ENCODE data around the gene PAX3.

PAX3 gene

DNA sequence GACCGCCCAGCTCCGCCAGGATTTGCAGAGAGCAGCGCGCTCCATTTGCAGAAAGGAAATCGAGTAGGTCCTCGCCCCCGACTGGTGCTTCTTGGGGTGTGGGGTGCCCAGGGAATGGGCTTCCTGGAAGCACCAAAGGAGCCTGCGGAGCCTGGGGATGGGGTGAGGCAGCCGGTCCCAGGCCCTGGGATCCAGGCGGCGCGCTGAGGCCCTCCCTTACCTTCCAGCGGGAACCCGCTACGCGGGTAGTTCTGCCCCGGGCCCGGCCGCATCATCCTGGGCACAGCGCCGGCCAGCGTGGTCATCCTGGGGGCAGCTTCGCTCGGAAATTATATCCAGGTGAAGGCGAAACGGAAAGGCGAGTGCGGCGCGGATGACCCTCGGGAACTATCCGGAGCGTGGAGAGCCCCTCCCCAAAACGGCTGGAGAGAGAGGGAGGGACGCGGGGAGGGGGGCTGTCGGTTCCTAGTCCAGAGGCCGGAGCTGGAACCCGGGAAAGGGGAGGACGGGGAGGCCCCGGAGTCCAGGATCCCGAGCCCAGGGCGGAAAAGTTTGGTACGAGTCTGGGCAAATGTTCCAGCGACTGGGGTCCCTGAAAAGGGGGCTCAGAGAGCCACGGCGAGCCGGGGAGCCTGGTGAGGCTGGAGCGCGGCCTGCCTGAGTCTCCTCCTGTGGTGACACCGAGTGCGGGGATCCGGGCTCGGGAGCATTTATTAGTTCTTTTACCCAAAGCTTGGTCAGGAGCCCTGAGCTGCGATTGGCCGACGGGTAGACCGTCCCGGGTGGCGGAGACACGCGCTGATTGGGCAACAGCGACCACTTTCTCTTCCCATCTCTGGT, at the start of gene PAX3:
Gene PAX3 (minus strand): TSS at position 688 of the 840 bp plus-strand sequence. CDS start 383 bp downstream, at position 305.
- DNase-seq = no peak

DNA sequence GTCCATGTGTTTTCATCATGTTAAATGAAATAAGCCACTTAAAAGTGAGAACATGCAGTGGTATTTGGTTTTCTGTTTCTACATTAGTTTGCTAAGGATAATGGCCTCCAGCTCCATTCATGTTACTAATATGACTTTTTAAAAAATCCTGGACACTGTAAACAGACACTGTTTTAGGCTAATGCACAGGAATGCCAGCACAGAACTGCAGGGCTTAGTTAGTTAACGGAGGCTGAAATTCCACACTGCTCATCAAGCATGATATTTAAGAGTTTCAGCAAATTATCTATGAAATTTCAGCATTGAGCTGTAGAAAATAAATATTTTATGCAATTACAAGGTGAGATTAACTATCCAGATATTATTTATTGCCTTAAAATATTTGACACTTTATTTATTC, 42.5 kb upstream of the PAX3 start:
- no peak for DNase-seq

DNA sequence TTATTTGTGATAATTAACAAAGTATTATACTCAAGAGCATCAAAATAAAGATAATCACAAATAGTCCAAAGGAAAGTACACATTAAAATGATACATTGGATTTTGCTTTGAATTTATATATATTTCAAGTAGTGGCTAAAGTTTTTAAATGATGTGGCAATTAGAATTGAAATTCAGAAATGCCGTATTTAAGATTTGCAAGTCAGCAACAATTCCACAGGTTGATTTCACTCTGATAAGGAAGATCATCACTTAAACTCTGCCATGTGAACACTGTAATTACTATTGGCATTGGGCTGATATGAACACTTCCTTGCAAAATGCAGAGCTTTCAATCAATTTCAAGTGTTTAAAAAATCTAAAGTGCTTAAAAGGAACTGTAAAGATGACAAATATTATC, 39.6 kb upstream of the PAX3 start:
- no peak for DNase-seq

DNA sequence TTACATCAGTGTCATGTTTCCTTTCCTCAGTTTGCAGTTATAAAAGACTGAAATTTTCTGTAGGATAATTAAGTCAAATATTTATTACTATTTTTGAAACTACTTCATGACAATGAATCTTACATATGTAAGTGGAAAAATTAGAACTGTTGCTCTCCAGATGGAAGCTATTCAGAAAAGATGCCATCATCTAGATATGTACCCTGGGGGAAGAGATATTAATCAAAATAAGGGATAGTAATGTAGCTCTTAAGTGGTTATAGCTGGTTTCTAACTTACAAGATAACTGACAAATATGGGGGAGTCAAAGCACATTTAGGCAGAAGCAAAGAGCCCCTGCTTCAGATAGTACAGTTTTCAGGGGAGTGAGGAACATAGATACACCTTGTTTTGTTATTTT, 38.1 kb upstream of the PAX3 start:
- DNase-seq = no peak

DNA sequence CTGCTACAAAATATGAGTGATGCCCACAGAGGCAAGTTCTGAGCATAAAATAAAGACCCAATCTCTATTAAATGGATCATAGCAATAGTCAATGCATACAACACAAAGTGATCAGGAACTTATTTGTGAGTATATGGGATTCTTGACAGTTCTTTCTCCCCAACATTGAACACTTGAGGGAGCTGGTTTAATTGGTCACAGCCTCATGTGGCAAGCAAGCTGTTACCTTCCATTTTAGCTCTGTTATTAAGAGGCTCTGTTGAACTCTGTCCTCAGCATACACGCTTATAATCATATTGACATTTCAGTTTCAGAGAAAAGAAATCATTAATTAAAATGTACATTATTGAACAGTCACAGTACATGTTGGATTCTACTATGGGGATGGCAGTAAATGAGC, 37.6 kb upstream of the PAX3 start:
- no peak for DNase-seq

DNA sequence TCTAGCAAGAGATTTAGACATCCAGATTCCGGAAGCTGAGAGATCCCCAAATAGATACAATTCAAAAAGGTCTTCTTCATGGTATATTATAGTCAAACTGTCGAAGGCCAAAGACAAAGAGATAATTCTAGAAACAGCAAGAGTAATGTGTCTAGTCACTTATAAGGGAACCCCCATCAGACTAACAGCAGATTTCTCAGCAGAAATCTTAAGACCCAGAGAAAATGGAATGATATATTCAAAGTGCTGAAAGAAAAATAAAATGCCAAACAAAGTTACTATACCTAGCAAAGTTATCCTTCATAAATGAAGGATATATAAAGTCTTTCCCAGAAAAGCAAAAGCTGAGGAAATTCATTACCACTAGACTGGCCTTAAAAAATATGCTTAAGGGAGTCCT, 36.1 kb upstream of the PAX3 start:
- DNase-seq = no peak

DNA sequence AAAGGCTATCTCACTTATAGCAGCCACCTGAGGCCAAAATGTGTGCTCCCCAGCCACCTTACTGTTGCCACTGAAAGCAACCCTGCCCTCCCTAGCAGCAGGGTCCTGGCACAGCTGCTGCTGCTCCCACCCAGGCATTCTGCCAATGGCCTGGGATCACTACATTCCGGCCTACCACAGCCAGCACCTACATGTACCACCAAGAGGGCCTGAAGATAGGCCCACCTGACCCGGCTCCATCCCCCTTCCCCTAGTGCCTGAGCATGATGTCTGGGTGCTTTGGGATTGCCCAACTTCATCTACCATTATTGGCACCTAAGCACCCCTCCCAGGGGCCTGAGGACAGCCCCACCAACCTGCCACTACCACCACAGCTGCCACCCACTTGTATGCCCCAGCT, 34.6 kb upstream of the PAX3 start:
- no peak for DNase-seq

DNA sequence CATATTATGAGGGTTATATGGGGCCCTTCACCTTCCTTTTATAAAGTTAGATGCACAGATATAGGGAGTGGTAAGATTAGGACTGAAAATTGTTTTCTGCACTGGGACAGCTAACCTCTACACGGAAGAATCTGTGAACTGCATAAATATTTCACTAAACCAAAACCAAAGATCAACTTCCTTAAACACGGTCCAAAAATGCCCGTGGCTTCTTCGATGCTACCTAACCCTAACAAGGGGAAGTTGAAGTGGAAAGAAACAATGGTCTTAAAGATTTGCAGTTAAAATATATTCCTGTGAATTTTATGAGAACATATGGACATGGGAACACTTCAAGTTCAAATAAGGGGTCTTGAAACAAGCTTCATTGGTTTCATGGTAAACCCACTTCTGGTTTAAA, 33.3 kb upstream of the PAX3 start:
- DNase-seq = no peak

DNA sequence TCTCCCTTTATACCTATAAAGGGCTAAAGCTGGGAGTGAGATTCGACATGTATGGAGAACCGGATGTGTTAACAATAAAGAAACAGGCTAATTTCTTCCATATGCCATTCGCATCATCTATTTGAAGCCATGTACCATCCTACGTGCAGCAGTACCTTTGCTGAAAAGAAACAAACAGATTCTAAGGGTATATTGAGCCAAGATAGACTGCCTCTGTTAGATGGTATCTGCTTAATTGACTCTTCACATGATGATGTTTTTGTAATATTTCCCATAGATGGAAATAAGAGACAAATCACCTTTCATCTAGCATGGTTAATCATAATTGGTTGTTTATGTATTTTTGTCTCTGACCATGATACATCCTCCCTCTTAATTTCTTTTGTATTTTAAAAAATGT, 32.1 kb upstream of the PAX3 start:
- DNase-seq = no peak

DNA sequence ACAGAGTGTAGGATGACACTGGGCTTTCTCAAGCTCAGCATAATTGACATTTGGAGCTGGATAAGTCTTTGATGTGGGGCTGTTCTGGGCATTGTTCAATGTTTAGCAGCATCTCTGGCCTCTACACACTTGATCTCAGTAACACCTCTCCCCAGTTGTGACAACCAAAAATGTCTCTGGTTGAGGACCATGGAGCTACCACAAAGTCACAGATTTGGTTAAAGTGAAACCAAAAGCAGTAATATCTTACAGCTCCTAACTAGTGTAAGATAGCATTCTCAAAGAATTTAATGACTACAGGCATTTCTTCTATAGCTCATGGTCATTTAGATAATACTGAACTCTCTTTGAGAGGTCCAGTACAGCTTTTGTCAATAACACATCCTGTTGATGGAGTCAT, 23.4 kb upstream of the PAX3 start:
- DNase-seq = no peak

DNA sequence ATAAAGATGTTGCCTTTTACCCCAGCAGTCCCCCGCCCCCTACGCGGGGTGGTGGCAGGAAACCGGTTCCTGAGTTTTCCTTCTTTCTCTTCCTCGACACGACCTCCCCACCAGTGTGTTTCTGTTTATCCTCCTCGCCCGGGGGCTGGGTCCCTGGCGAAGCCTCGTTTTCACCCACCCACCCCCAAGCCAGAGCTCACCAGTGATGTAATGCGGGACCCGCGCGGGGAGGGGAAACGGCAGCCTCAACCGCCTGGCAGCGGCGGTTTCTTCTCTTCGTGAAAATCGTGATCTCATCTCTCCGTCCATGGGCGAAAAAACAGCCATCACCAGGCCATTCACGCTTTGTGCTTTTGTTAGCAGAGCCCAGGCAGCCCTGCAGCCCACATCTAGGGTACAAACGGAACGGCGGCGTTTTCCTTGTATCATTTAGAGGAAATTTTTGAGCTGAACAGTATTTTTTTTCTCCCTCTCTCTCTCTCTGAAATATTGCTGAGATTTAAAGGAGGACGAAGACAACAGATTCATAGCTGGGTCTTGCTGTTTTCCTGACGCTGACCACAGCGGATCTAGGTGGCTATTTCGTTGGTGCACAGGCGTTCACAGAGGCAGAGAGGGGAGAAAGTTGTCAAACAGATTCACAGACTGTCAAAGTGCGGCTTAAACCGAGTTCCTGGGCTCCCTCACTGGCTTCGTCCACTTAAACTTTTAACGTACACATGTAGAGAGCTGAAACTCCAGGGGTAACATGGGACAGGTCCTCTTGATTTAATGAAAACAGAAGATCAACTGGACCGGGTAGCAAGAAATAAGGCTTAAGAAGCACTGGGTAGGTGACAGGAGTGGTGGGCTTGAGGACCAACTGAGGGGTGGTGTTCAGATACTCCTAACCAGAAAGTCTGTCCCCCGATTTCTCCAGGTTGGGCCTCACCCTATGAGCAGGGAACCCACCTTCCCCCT, 21.9 kb upstream of the PAX3 start:
- peak; percentile 56 for DNase-seq

DNA sequence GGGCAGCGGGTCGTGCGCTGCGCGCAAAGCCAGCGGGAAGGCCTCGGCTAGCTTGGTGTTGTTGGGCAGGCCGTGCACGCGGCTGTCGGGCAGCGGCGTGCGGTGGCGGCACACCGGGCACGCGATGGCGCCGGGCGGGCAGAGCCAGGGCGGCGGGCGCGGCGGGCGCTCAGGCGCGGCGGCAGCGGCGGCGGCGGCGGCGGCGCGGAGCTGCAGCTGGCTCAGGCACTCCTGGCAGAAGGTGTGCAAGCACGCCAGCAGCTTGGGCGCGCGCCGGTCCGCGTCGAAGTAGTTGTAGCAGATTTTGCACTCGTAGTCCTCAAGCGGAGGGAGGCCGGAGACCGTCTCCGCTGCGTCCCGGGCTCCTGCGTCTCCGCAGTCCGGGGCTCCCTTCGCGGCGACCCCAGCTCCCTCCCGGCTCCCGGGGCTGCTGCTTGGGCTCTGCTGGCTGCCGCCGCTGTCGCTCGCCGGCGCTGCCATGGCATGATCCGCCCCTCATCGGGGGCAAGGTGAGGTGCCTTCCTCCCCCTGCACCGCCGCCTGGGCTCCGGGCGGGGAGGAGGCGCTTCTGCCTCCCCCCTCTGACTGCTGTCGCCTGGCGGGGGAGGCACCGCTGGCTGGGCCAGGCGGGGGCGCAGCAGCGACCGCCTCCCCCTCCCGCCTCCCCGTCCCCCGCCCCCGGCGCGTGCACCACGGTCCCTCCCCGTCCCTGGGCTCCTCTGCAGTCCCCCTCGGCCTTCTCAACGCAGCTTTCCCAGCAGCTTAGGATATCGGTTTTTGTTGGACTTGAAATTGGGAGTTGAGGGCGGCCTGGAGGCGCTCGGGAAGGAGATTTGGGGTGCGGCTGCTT, 21.0 kb upstream of the PAX3 start:
- peak; percentile 56 for DNase-seq

DNA sequence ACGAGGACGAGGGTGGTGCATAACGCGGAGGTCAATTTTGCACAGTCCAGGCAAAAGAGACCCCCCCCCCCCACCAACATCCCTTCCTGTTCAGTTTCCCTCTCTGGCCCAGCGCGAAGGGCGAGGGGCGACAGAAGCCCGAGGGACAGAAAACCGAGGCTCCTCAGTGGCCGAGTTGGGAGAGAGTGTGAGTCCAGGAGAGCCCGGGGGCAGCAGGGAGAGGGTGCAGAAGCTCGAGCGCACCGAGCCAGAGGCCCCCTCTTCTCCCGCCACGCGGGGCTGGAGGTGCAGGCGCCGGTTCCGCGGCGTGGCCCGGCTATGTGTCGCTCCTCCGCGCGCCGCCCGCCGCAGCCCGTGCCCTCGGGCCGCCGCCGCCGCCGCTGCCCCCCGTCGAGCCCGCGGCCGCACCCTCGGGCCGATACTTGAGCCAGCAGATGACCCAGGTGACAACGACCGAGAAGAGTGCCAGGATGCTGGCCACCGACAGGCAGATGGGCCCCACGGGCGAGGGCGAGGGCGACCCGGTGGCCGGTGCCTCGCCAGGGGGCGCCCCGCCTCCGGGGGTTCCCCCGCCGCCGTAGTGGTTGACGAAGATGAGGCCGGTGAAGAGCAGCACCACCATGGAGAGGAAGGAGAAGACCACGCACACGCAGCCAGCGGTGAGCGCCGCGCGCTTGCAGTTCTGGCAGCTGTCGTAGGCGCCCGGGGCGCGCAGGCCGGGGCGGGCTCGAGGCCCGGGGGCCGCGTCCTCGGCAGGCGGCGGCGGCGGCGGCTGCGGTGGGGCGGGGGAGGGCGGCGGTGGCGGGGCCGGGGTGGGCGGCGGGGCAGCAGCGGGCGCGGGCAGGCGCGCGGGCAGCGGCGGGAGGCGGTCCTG, 20.2 kb upstream of the PAX3 start:
- no peak for DNase-seq

DNA sequence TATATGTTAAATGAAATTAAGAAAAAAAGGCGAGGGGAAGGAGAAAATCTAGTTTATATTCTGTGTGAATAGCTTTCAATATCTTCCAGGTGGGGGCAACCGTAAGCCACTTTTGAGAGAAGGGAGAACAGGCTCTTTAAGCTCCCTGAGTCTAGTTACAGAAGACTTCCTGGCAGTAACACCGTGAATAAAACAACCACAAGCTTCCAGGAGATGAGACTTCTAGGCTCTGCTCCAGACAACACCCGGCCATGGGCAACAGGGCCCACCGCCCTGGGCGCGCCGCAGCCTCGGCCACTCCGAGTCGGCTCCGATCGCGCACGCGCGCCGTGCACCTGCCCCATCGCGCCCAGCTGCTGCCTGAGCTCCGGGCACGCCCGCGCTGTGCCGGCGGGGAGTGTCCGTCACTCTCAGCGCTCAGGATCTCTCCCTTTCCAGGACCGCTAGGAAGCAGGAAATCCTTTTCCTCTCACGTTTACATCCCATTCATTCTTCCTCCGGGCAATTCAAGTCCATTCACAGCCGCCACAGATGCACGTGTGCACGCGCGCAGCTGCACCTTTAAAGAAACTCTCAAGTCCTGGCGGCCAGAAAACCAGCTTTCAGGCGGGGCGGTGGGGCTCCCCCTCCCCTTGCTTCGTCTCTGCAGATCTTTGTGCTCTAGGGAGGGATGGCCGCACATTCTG, 19.4 kb upstream of the PAX3 start:
- DNase-seq = peak; percentile 77

DNA sequence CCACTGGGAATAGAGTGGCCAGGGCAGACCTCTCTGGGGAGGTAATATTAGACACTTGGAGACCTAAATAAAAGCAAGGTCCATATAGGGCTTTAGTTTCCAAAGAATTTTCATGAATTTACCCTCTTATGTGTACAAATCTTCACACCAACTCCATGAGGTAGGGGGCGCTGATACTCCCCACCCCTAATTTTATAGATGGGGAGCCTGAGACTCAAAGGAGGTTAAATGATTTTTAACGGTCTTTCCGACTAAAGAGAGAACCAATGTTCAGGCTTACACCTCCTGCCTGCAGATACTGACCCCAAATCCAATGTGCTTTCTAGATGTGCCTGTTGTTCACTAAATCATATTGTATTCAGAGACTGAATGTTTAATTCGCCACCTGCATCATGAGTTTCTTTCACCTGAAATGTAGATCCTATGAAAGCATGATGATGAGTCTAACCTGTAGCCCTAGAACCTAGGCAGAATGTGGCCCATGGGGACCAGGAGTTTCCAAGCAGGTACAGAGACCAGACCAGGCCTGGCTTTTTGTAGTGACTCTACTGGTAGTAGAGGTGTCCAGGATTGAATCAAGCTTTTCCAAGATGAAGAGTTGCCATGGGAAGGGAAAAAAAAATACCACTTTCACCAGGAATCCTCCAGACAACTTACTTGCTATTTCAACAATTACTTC, 16.8 kb upstream of the PAX3 start:
- DNase-seq = no peak

DNA sequence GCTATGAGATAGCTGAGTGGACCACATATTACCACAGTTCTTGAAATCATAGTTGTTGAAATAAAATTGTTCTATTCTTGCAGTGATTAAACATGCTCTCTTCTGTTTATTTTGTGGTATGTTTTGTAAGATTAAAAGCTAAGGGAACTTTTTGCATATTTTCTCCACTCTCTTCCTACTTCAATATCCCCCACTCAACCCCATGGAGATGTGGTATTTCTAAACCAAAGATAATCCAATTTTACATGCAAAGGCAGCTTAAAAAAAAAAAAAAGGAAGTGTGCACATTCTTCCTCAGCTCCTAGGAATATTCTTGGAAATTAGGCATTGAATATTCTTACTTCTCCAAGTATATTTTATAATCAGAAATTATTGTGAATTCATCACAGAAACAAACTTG, 15.0 kb upstream of the PAX3 start:
- DNase-seq = no peak

DNA sequence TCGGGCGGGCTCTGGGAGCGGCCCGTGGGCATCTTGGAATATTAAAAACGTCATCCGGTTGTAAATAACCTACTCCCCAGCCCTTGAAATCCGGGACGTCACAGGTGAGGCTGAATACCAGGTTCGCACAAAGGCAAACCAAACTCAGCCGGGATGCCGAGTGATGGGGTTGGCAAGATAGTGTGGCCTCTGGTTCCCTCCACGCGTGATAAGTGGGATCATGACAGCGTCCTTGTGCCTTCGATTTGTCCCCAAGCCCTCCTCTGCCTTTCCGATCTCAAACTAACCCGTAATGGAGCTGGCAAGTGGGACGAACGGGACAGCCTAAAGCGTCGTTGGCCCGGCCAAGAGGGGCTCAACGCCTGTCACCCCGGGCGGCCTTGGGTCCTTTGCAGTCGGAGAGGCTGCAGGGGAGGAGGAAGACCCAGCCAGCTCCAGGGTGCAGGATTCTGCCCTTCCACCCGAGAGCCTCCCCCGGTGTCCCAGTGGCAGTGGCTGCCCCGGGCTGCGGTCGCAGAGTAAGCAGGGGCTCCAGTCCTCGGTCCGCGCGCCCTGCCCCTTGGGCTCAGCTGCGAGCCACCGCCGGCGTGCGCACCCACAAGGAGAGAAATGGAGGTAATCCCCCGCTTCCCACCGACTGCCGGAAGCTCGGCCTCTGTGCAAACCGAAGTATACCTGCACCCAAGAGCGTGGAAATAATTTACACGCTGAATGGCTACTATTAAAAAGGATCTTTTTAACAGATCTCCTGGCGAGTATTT, 13.4 kb upstream of the PAX3 start:
- DNase-seq = no peak

DNA sequence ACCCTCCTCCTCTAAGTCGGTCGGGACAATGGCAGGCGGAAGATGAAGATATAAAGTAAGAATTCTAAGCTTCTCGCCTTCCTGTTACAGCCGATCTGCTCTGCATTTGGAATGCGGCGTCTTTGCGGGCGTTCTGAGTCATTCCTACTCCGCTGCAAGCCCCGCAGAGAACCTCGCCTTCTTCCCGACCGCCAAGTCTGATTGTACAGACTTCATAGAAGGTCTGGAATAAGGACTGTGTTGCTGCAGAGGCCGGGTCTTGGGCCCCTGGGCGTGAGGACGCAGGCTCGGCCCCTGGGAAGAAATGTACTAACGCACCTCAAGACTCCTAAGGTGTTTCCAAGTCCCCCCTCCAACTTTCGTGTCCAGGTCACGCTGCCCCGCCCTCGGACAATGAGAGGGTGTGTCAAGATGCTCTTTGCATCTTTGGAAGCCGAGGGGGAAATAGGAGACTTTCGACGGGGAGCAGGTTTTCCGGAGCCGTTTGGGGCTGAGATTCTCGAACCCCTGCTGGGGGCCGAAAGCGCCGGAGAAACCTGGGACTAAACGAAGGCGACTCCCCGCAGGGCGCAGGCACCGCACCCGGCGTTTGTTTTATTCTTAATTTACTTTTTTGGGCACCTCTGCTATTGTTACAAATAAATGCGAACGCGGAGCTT, 12.7 kb upstream of the PAX3 start:
- DNase-seq = no peak

DNA sequence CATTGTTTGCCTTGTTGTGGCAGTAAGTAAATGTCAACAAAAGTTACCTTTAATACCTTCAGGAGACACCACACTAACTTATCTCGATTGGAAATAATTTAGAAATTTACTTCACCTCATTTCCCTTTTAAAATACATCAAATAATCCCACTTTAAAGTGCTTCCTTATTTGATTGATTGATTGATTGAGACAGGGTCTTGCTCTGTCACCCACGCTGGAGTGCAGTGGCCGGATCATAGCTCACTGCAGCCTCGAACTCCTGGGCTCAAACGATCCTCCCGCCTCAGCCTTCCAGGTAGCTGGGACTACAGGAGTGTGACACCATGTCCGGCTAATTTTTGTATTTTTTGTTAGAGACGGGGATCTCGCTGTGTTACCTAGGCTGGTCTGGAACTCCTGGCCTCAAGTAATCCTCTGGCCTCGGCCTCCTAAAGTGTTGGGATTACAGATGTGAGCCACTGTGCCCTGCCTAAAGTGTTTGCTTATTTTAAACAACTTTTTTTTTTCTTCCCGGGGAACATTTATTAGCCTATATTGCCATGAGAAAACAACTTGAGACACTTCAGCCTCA, 12.0 kb upstream of the PAX3 start:
- no peak for DNase-seq

All from NCI-H774 (cell line).